Neural progenitor cell (in vitro differentiated cells): Measurements from ENCODE around the gene MRGPRE. TPM values are rescaled to one million over a fixed set of nuclear protein-coding genes. Genes with fewer than 3 reads are reported as not detected.

ENCODE experiments used
- DNase-seq: peaks from one replicate; pipeline ENCODE4 v3.0.0-alpha.2; 2016; ENCODE audit warnings: low spot score
- H2AFZ ChIP-seq: fragments of 200-600 bp; sonication (generic); replicated peaks from 2 replicates; pipeline ENCODE4 v1.6.1; 2016; ENCODE audit warnings: antibody characterized with exemption
- H3F3A ChIP-seq: fragments of 200-600 bp; sonication (generic); 2 replicates; pipeline ENCODE4 v1.6.1; 2016; ENCODE audit warnings: antibody characterized with exemption, low read depth
- H3K27ac ChIP-seq: fragments of 200-600 bp; sonication (generic); 2 replicates; pipeline ENCODE4 v1.5.1; 2016; ENCODE audit warnings: mild to moderate bottlenecking
- H3K27me3 ChIP-seq: fragments of 200-600 bp; sonication (generic); 2 replicates; pipeline ENCODE4 v1.6.1; 2016; ENCODE audit warnings: mild to moderate bottlenecking, moderate library complexity
- H3K36me3 ChIP-seq: fragments of 200-600 bp; sonication (generic); 2 replicates; pipeline ENCODE4 v1.5.1; 2016
- H3K4me1 ChIP-seq: fragments of 200-600 bp; sonication (generic); 2 replicates; pipeline ENCODE4 v1.6.1; 2016; ENCODE audit warnings: mixed run types
- H3K4me2 ChIP-seq: fragments of 200-600 bp; sonication (generic); 2 replicates; pipeline ENCODE4 v1.6.1; 2016
- H3K4me3 ChIP-seq: fragments of 200-600 bp; sonication (generic); 2 replicates; pipeline ENCODE4 v1.5.1; 2016
- H3K79me2 ChIP-seq: fragments of 200-600 bp; sonication (generic); 2 replicates; pipeline ENCODE4 v1.6.1; 2016; ENCODE audit warnings: low read depth
- H3K9ac ChIP-seq: fragments of 200-600 bp; sonication (generic); 2 replicates; pipeline ENCODE4 v1.6.1; 2016
- H3K9me3 ChIP-seq: fragments of 200-600 bp; sonication (generic); 2 replicates; pipeline ENCODE4 v1.5.1; 2016; ENCODE audit warnings: low read depth
- H4K20me1 ChIP-seq: fragments of 200-600 bp; sonication (generic); 2 replicates; pipeline ENCODE4 v1.6.1; 2016; ENCODE audit warnings: low read depth
- H3K27ac Mint-ChIP-seq: 3 replicates; pipeline ENCODE4 v1.8.0; 2021; ENCODE audit warnings: mixed read lengths
- H3K27me3 Mint-ChIP-seq: 2 replicates; pipeline ENCODE4 v1.8.0; 2022; ENCODE audit warnings: low read depth, mild to moderate bottlenecking, inconsistent platforms, moderate library complexity, mixed read lengths; ENCODE audit not compliant: insufficient read depth
- H3K36me3 Mint-ChIP-seq: 3 replicates; pipeline ENCODE4 v1.8.0; 2021; ENCODE audit warnings: mixed read lengths
- H3K4me1 Mint-ChIP-seq: 3 replicates; pipeline ENCODE4 v1.8.0; 2021; ENCODE audit warnings: mixed read lengths
- H3K4me3 Mint-ChIP-seq: 3 replicates; pipeline ENCODE4 v1.8.0; 2021; ENCODE audit warnings: mild to moderate bottlenecking, moderate library complexity, mixed read lengths
- H3K9me3 Mint-ChIP-seq: 3 replicates; pipeline ENCODE4 v1.8.0; 2020; ENCODE audit warnings: mixed read lengths
- EZH2 ChIP-seq: fragments of 200-600 bp; sonication (generic); IDR thresholded peaks from 2 replicates; pipeline ENCODE4 v1.6.1; 2017; ENCODE audit warnings: antibody characterized with exemption, mild to moderate bottlenecking, moderate library complexity
- EZH2phosphoT487 ChIP-seq: fragments of 200-600 bp; sonication (generic); IDR thresholded peaks from 2 replicates; pipeline ENCODE4 v1.6.1; 2017; ENCODE audit warnings: antibody characterized with exemption
- total RNA-seq: library from RNA; depleted of rRNA; stranded (reverse); fragments of >200 nt; gene quantifications from 2 replicates; pipeline ENCODE4 v1.2.3, GENCODE V29; 2015; ENCODE audit warnings: low replicate concordance
- TF ChIP-seq, protein P1 (sequence below): fragments of 200-600 bp; sonication (generic); IDR thresholded peaks from 2 replicates; pipeline ENCODE4 v1.5.1; 2017; ENCODE audit warnings: antibody characterized with exemption, mild to moderate bottlenecking

MRGPRE gene
- total RNA-seq, 1 donor from 2014 or later = not detected

DNA sequence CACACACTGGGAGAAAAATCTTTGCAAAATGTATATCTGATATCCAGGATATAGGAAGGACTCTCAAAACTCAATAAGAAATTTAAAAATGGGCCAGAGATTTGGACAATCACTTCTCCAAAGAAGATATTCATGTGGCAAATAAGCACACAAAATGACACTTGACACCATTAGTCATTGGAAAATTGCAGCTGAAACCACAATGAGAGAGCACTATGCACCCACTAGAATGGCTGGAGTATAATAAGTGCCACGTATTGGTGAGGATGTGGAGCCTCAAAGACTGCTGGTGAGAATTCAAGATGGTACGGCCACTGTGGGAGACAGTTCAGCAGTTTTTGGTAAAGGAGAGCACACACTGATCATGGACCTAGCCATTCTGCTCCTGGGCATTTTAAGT, 54.3 kb downstream of the MRGPRE start:
- no peaks in the 10 kb centered on the region for H3K4me1 Mint-ChIP-seq

More for the DNA sequence above, 54.3 kb downstream of the MRGPRE start:
- Histone ChIP-seq H3K27ac (no peak overlapping the region), H2AFZ (no peak overlapping the region), H3K4me1 (no peaks in the 10 kb centered on the region), H3K36me3 (no peaks in the 10 kb centered on the region), H3K27me3 (no peaks in the 10 kb centered on the region), H3K4me3 (no peak overlapping the region), H3K4me2 (no peak overlapping the region), H3K79me2 (no peaks in the 10 kb centered on the region), H3K9ac (no peak overlapping the region), H4K20me1 (no peaks in the 10 kb centered on the region), H3F3A (no peaks in the 10 kb centered on the region), H3K9me3 (no peaks in the 10 kb centered on the region)
- no peak for DNase-seq
- H3K27ac Mint-ChIP-seq = no peak overlapping the region
- TF ChIP-seq, protein P1, sequence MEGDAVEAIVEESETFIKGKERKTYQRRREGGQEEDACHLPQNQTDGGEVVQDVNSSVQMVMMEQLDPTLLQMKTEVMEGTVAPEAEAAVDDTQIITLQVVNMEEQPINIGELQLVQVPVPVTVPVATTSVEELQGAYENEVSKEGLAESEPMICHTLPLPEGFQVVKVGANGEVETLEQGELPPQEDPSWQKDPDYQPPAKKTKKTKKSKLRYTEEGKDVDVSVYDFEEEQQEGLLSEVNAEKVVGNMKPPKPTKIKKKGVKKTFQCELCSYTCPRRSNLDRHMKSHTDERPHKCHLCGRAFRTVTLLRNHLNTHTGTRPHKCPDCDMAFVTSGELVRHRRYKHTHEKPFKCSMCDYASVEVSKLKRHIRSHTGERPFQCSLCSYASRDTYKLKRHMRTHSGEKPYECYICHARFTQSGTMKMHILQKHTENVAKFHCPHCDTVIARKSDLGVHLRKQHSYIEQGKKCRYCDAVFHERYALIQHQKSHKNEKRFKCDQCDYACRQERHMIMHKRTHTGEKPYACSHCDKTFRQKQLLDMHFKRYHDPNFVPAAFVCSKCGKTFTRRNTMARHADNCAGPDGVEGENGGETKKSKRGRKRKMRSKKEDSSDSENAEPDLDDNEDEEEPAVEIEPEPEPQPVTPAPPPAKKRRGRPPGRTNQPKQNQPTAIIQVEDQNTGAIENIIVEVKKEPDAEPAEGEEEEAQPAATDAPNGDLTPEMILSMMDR = no peak
- no peak for TF ChIP-seq EZH2
- no peak for TF ChIP-seq EZH2phosphoT487
- peaks cover 17% of the 10 kb centered on the region for H3K9me3 Mint-ChIP-seq
- H3K36me3 Mint-ChIP-seq = no peaks in the 10 kb centered on the region
- no peak overlapping the region for H3K4me3 Mint-ChIP-seq
- H3K27me3 Mint-ChIP-seq = peaks cover 2% of the 10 kb centered on the region

Other genes starting within 250 kb of the MRGPRE start
- 108 and 191 TPM in 2 replicates for gene NAP1L4, start 240.1 kb downstream of the MRGPRE start, total RNA-seq
- 17.2 and 22.3 TPM in 2 replicates for gene CARS1, start 175.0 kb downstream of the MRGPRE start, total RNA-seq
- gene OSBPL5, start 67.1 kb downstream of the MRGPRE start, total RNA-seq = 6.2 and 20.1 TPM in 2 replicates
- gene MRGPRG, start 13.6 kb downstream of the MRGPRE start, total RNA-seq = not detected in 2 replicates
- gene ZNF195, start 146.7 kb upstream of the MRGPRE start, total RNA-seq = 57.9 and 72.2 TPM in 2 replicates